Liver (tissue), 3 donors: Measurements from ENCODE around the gene EXPH5.

Source experiments
- CTCF ChIP-seq: fragments of 150-350 bp; IDR thresholded peaks from 2 replicates; pipeline ENCODE4 v1.5.1; 2017; ENCODE audit warnings: improper control_type of control experiment, low read depth, low read length; ENCODE audit not compliant: missing input control
- TAF1 ChIP-seq: conservative IDR thresholded peaks from 2 replicates; pipeline ENCODE4 v1.6.1; 2016; ENCODE audit warnings: antibody characterized with exemption, mild to moderate bottlenecking
- donor health status: healthy.
- donor health status: healthy.

- TF ChIP-seq CTCF = no peak
- no peak for TF ChIP-seq TAF1
Observed at GRCh38 chr11:108496643-108497256, 96.8 kb downstream of the EXPH5 start.
